Loucy (cell line): ENCODE measurements around the gene FRAS1.
"Not testable (repeated sequence)": the region's sequence is repeated elsewhere in the genome, so short reads cannot be mapped to it uniquely, and the experiment has no call there.

Experiments
- H2AFZ ChIP-seq: fragments of 200-600 bp; sonication (generic); 2 replicates; pipeline ENCODE4 v1.6.0; 2016; ENCODE audit warnings: antibody characterized with exemption, mild to moderate bottlenecking, low read length, moderate library complexity
- H3F3A ChIP-seq: fragments of 200-600 bp; 2 replicates; pipeline ENCODE4 v1.6.0; 2016; ENCODE audit warnings: antibody characterized with exemption, low read depth, mild to moderate bottlenecking
- H3K27me3 ChIP-seq: fragments of 200-600 bp; sonication (generic); 2 replicates; pipeline ENCODE4 v1.6.1; 2014; ENCODE audit warnings: low read length, mild to moderate bottlenecking; ENCODE audit not compliant: insufficient read depth, poor library complexity, severe bottlenecking
- H3K36me3 ChIP-seq: fragments of 200-600 bp; sonication (generic); 2 replicates; pipeline ENCODE4 v1.6.1; 2016; ENCODE audit warnings: low read length; ENCODE audit not compliant: insufficient read depth
- H3K4me1 ChIP-seq: fragments of 200-600 bp; sonication (generic); 2 replicates; pipeline ENCODE4 v1.5.1; 2014; ENCODE audit warnings: low read length, mild to moderate bottlenecking; ENCODE audit not compliant: insufficient read depth, poor library complexity, severe bottlenecking
- H3K4me2 ChIP-seq: fragments of 200-600 bp; sonication (generic); 2 replicates; pipeline ENCODE4 v1.6.0; 2014; ENCODE audit warnings: antibody characterized with exemption, low read length, low read depth, mild to moderate bottlenecking; ENCODE audit not compliant: poor library complexity, severe bottlenecking
- H3K4me3 ChIP-seq: fragments of 200-600 bp; sonication (generic); 2 replicates; pipeline ENCODE4 v1.5.1; 2014; ENCODE audit warnings: low read length, mild to moderate bottlenecking, mixed read lengths; ENCODE audit not compliant: poor library complexity, severe bottlenecking
- H3K79me2 ChIP-seq: fragments of 200-600 bp; sonication (generic); 2 replicates; pipeline ENCODE4 v1.6.1; 2014; ENCODE audit warnings: low read length; ENCODE audit not compliant: insufficient read depth
- H3K9ac ChIP-seq: fragments of 200-600 bp; sonication (generic); 2 replicates; pipeline ENCODE4 v1.6.0; 2014; ENCODE audit warnings: mild to moderate bottlenecking, low read depth, low read length, moderate library complexity; ENCODE audit not compliant: poor library complexity, severe bottlenecking
- H3K9me2 ChIP-seq: fragments of 200-600 bp; sonication (generic); replicated peaks from 2 replicates; pipeline ENCODE4 v1.6.1; 2016; ENCODE audit warnings: low read depth, low read length, mixed read lengths
- H3K9me3 ChIP-seq: fragments of 200-600 bp; sonication (generic); 2 replicates; pipeline ENCODE4 v1.6.1; 2014; ENCODE audit warnings: mild to moderate bottlenecking, antibody characterized with exemption, low read length, low read depth; ENCODE audit not compliant: insufficient read depth
- H4K20me1 ChIP-seq: fragments of 200-600 bp; sonication (generic); 2 replicates; pipeline ENCODE4 v1.6.0; 2014; ENCODE audit warnings: antibody characterized with exemption, low read length, mild to moderate bottlenecking; ENCODE audit not compliant: insufficient read depth, poor library complexity, severe bottlenecking
- EZH2phosphoT487 ChIP-seq: fragments of 200-600 bp; IDR thresholded peaks from 2 replicates; pipeline ENCODE4 v1.6.1; 2018; ENCODE audit warnings: antibody characterized with exemption, mild to moderate bottlenecking, moderate library complexity, borderline replicate concordance
- TF ChIP-seq, protein P1 (sequence below): fragments of 200-600 bp; sonication (generic); conservative IDR thresholded peaks from 2 replicates; pipeline ENCODE4 v1.5.1; 2014; ENCODE audit warnings: mild to moderate bottlenecking, antibody characterized with exemption, low read length

FRAS1 gene

DNA sequence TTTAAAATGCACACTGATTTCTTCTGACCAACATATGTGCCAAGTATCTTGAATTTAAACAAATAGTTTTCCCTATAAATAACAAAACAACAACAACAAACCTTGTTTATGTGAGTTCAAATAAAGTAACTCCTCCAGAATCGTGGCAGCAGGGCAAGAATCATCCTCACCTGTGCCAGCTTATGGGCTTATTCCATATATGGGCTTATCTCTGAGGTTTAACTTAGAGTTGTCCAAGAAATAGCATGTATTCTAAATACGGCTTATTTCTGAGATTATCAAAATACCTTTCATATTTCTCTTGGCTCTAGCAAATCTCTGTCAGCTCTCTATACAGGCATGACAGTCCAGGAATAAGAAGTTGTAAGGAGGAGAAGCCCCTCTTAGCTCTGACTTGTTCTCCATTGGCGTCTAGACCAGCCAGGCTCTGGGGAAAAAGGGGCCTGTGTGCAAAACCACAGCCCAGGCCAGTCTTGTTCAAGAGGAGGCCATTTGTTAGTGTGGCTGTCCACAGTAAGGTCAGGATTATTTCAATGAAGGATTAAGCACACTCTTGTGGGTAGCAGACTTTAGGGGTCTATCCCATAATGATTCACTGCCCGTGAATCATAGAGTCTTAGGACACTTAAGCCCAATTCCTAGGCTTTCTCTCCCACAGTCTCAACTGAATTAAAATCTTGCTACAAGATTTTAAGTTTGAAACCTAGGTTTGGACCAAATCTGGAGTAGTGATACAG lies 63.2 kb downstream of the FRAS1 start:
- Histone ChIP-seq H3K36me3 (no peaks in the 10 kb centered on the region), H3K4me2 (no peak overlapping the region), H3K9ac (no peak overlapping the region), H3K9me2 (no peaks in the 10 kb centered on the region), H3K9me3 (no peaks in the 10 kb centered on the region), H3K4me3 (no peak overlapping the region), H3F3A (no peaks in the 10 kb centered on the region), H3K79me2 (no peaks in the 10 kb centered on the region), H3K4me1 (no peaks in the 10 kb centered on the region), H2AFZ (no peak overlapping the region), H3K27me3 (no peaks in the 10 kb centered on the region), H4K20me1 (no peaks in the 10 kb centered on the region)
- TF ChIP-seq EZH2phosphoT487, result no peak
- TF ChIP-seq, protein P1, sequence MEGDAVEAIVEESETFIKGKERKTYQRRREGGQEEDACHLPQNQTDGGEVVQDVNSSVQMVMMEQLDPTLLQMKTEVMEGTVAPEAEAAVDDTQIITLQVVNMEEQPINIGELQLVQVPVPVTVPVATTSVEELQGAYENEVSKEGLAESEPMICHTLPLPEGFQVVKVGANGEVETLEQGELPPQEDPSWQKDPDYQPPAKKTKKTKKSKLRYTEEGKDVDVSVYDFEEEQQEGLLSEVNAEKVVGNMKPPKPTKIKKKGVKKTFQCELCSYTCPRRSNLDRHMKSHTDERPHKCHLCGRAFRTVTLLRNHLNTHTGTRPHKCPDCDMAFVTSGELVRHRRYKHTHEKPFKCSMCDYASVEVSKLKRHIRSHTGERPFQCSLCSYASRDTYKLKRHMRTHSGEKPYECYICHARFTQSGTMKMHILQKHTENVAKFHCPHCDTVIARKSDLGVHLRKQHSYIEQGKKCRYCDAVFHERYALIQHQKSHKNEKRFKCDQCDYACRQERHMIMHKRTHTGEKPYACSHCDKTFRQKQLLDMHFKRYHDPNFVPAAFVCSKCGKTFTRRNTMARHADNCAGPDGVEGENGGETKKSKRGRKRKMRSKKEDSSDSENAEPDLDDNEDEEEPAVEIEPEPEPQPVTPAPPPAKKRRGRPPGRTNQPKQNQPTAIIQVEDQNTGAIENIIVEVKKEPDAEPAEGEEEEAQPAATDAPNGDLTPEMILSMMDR, result no peak

DNA sequence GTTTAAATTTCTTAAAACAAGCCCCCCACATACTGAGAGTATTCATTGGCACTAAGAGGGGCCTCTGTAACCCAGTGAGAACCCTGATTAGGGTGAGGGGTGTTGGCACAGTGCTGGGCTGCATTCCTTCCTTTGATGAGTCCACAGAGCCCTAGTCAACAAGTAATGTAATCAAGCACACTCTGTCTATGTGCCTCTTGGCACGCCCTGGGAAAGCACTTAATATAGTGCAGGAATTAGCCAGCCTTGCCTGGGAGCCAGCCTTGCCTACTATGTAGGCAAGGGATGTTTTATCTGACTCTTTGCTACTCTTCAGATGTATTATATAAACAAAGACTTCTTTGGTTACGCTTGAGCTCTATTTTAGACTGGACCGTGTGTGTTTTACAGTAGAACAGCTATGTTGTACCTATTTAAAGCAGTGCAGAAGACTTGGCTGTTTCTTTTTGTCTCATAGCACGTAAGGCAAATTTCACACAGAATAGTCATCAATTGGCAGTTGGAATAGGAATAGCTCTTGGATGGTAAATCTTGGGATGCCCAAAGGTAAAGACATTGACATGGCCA lies 64.3 kb downstream of the FRAS1 start:
- Histone ChIP-seq H3K79me2 (no peaks in the 10 kb centered on the region), H3K4me1 (no peaks in the 10 kb centered on the region), H3K9me3 (no peaks in the 10 kb centered on the region), H3K27me3 (no peaks in the 10 kb centered on the region), H3K9me2 (no peaks in the 10 kb centered on the region), H4K20me1 (no peaks in the 10 kb centered on the region), H2AFZ (no peak overlapping the region), H3K36me3 (no peaks in the 10 kb centered on the region), H3K4me2 (no peak overlapping the region), H3K4me3 (no peak overlapping the region), H3K9ac (no peak overlapping the region), H3F3A (no peaks in the 10 kb centered on the region)
- TF ChIP-seq, protein P1, result no peak
- no peak for TF ChIP-seq EZH2phosphoT487

DNA sequence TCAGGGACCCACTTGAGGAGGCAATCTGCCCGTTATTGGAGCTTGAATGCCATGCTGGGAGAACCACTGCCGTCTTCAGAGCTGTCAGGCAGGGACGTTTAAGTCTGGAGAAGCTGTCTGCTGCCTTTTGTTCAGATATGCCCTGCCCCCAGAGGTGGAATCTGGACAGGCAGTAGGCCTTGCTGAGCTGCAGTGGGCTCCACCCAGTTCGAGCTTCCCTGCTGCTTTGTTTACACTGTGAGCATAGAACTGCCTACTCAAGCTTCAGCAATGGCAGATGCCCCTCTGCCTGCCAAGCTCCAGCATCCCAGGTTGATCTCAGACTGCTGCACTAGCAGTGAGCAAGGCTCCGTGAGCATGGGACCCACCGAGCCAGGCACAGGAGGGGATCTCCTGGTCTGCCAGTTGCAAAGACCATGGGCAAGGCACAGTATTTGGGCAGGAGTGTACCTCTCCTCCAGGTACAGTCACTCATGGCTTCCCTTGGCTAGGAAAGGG lies 68.8 kb downstream of the FRAS1 start:
- H3K9ac ChIP-seq, H3K9me3 ChIP-seq, H3K79me2 ChIP-seq, H2AFZ ChIP-seq, H4K20me1 ChIP-seq, H3K27me3 ChIP-seq, H3K4me3 ChIP-seq, H3K4me1 ChIP-seq, H3F3A ChIP-seq, H3K4me2 ChIP-seq, H3K36me3 ChIP-seq, H3K9me2 ChIP-seq: not testable (repeated sequence)
